Neural cell (in vitro differentiated cells): ENCODE results near the gene TMEFF2. TPM values are rescaled to one million over a fixed set of nuclear protein-coding genes. Genes with fewer than 3 reads are reported as not detected.
A peak's percentile ranks its signal among the peaks of the same experiment; 100 is the strongest.

ENCODE experiments used
- H2AFZ ChIP-seq: fragments of 200-600, 300-800 bp; sonication (generic), shearing (Covaris generic); 2 replicates; pipeline ENCODE4 v1.6.0; 2014; ENCODE audit warnings: low read depth, mild to moderate bottlenecking, antibody characterized with exemption, low read length, moderate library complexity
- H3F3A ChIP-seq: fragments of 200-600 bp; shearing (Covaris generic); 2 replicates; pipeline ENCODE4 v1.6.1; 2016; ENCODE audit warnings: mild to moderate bottlenecking, moderate library complexity, mixed read lengths, antibody characterized with exemption, low read length; ENCODE audit not compliant: insufficient read depth, poor library complexity, severe bottlenecking
- H3K27ac ChIP-seq: fragments of 200-600, 300-800 bp; sonication (generic), shearing (Covaris generic); 2 replicates; pipeline ENCODE4 v1.5.1; 2014; ENCODE audit warnings: mild to moderate bottlenecking, low read length, moderate library complexity
- H3K27me3 ChIP-seq: fragments of 300-800, 200-600 bp; sonication (generic), shearing (Covaris generic); 2 replicates; pipeline ENCODE4 v1.6.0; 2014; ENCODE audit warnings: mild to moderate bottlenecking, low read depth, low read length, moderate library complexity; ENCODE audit not compliant: insufficient read depth
- H3K36me3 ChIP-seq: fragments of 300-800, 200-600 bp; sonication (generic), shearing (Covaris generic); 2 replicates; pipeline ENCODE4 v1.5.1; 2014; ENCODE audit warnings: mild to moderate bottlenecking, antibody characterized with exemption, low read length, moderate library complexity; ENCODE audit not compliant: insufficient read depth
- H3K4me2 ChIP-seq: fragments of 300-800, 200-600 bp; sonication (generic), shearing (Covaris generic); 2 replicates; pipeline ENCODE4 v1.6.0; 2014; ENCODE audit warnings: mild to moderate bottlenecking, low read length
- H3K4me3 ChIP-seq: fragments of 300-800, 200-600 bp; sonication (generic), shearing (Covaris generic); 2 replicates; pipeline ENCODE4 v1.5.1; 2014; ENCODE audit warnings: mild to moderate bottlenecking, low read length, moderate library complexity
- H3K79me2 ChIP-seq: fragments of 200-600 bp; shearing (Covaris generic); replicated peaks from 2 replicates; pipeline ENCODE4 v1.6.0; 2014; ENCODE audit warnings: mild to moderate bottlenecking, low read length, moderate library complexity; ENCODE audit not compliant: insufficient read depth
- H3K9ac ChIP-seq: fragments of 300-800, 200-600 bp; sonication (generic), shearing (Covaris generic); 2 replicates; pipeline ENCODE4 v1.6.1; 2016; ENCODE audit warnings: mild to moderate bottlenecking, low read length, mixed read lengths
- H3K9me2 ChIP-seq: fragments of 200-600 bp; shearing (Covaris generic); 2 replicates; pipeline ENCODE4 v1.6.1; 2016; ENCODE audit warnings: mild to moderate bottlenecking, low read length, mixed read lengths; ENCODE audit not compliant: insufficient read depth
- H3K9me3 ChIP-seq: fragments of 200-600, 300-800 bp; sonication (generic), shearing (Covaris generic); 2 replicates; pipeline ENCODE4 v1.6.1; 2016; ENCODE audit warnings: mild to moderate bottlenecking, mixed run types, low read length, moderate library complexity, mixed read lengths
- H4K20me1 ChIP-seq: fragments of 200-600 bp; shearing (Covaris generic); 2 replicates; pipeline ENCODE4 v1.6.1; 2016; ENCODE audit warnings: mild to moderate bottlenecking, mixed run types; ENCODE audit not compliant: insufficient read depth
- CTCF ChIP-seq: fragments of 450-650 bp; IDR thresholded peaks from 2 replicates; pipeline ENCODE4 v1.5.1; 2014; ENCODE audit warnings: antibody characterized with exemption, mild to moderate bottlenecking, moderate library complexity; ENCODE audit not compliant: poor library complexity, severe bottlenecking
- EP300 ChIP-seq: fragments of 450-650 bp; conservative IDR thresholded peaks from 2 replicates; pipeline ENCODE4 v1.6.1; 2014; ENCODE audit warnings: antibody characterized with exemption, mild to moderate bottlenecking, moderate library complexity; ENCODE audit not compliant: poor library complexity, severe bottlenecking
- EZH2 ChIP-seq: fragments of 200-600, 300-800 bp; shearing (Covaris generic), sonication (generic); IDR thresholded peaks from 2 replicates; pipeline ENCODE4 v1.6.1; 2014; ENCODE audit warnings: antibody characterized with exemption, low read length, borderline replicate concordance, mild to moderate bottlenecking; ENCODE audit not compliant: insufficient read depth, poor library complexity, severe bottlenecking
- MXI1 ChIP-seq: fragments of 450-650 bp; conservative IDR thresholded peaks from 2 replicates; pipeline ENCODE4 v1.6.1; 2014; ENCODE audit warnings: antibody characterized with exemption, mild to moderate bottlenecking; ENCODE audit not compliant: poor library complexity, severe bottlenecking
- POLR2AphosphoS5 ChIP-seq: IDR thresholded peaks from 2 replicates; pipeline ENCODE4 v1.6.1; 2012
- RAD21 ChIP-seq: fragments of 450-650 bp; conservative IDR thresholded peaks from 2 replicates; pipeline ENCODE4 v1.6.1; 2014; ENCODE audit warnings: antibody characterized with exemption, mild to moderate bottlenecking, moderate library complexity
- REST ChIP-seq: IDR thresholded peaks from 2 replicates; pipeline ENCODE4 v1.6.1; 2012; ENCODE audit warnings: borderline replicate concordance
- SMC3 ChIP-seq: fragments of 450-650 bp; conservative IDR thresholded peaks from 2 replicates; pipeline ENCODE4 v1.6.1; 2014; ENCODE audit warnings: antibody characterized with exemption, mild to moderate bottlenecking, moderate library complexity; ENCODE audit not compliant: poor library complexity
- TAF1 ChIP-seq: IDR thresholded peaks from 2 replicates; pipeline ENCODE4 v1.6.1; 2012; ENCODE audit warnings: low read depth
- polyA plus RNA-seq: library from polyadenylated mRNA; depleted of rRNA; stranded (reverse); fragments of >200 nt; gene quantifications from 2 replicates; pipeline ENCODE4 v1.2.3, GENCODE V29; 2014

Gene TMEFF2
- polyA plus RNA-seq, 1 donor from 2014 or later: 24.6 TPM

GRCh38 chr2:192126912-192127311 is 67.8 kb downstream of the TMEFF2 start:
- H4K20me1 ChIP-seq: no peaks in the 10 kb centered on the region
- H3F3A ChIP-seq: no peaks in the 10 kb centered on the region
- H3K4me2 ChIP-seq: no peak overlapping the region
- no peak overlapping the region for H3K27ac ChIP-seq
- H3K4me3 ChIP-seq: no peak overlapping the region
- no peak overlapping the region for H2AFZ ChIP-seq
- H3K9ac ChIP-seq: no peak overlapping the region
- no peaks in the 10 kb centered on the region for H3K9me3 ChIP-seq
- H3K9me2 ChIP-seq: no peaks in the 10 kb centered on the region
- no peaks in the 10 kb centered on the region for H3K27me3 ChIP-seq
- H3K79me2 ChIP-seq: no peaks in the 10 kb centered on the region
- TF ChIP-seq CTCF (no peak), POLR2AphosphoS5 (peak; percentile 16)
- H3K36me3 ChIP-seq: no peaks in the 10 kb centered on the region

- no peaks in the 10 kb centered on the region for H3F3A ChIP-seq
- peak; percentile 47 for TF ChIP-seq EP300
- TF ChIP-seq SMC3: no peak
- TF ChIP-seq POLR2AphosphoS5: peak; percentile 11
- no peaks in the 10 kb centered on the region for H3K9me3 ChIP-seq
- no peak overlapping the region for H3K27ac ChIP-seq
- no peak overlapping the region for H3K9ac ChIP-seq
- no peak overlapping the region for H3K4me2 ChIP-seq
- no peaks in the 10 kb centered on the region for H3K36me3 ChIP-seq
- H2AFZ ChIP-seq: no peak overlapping the region
- no peaks in the 10 kb centered on the region for H4K20me1 ChIP-seq
- H3K79me2 ChIP-seq: no peaks in the 10 kb centered on the region
- no peaks in the 10 kb centered on the region for H3K9me2 ChIP-seq
- no peak overlapping the region for H3K4me3 ChIP-seq
- H3K27me3 ChIP-seq: no peaks in the 10 kb centered on the region
Observed at GRCh38 chr2:192126426-192126825, 68.3 kb downstream of the TMEFF2 start.

DNA sequence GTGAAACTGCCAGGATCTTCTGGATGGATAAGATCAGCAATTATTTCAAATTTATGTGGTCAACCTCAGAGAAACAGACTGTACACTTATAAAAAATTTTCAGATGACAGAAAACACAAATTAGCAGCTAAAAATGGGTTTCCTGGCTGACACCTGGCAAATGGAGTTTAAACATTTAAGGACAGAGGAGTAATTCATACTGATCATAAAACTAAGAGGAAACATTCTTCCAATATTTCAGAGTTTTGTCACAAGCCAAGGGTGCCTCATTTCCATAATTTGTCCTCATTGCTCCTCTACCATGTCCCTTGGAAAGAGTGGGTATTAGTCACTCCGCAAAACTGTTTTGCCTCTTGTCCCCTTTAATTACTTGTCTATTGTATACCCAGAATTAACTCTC is 70.2 kb downstream of the TMEFF2 start:
- Histone ChIP-seq H3K36me3 (no peaks in the 10 kb centered on the region), H4K20me1 (no peaks in the 10 kb centered on the region), H3K79me2 (no peaks in the 10 kb centered on the region), H3K4me2 (peak overlapping the region; percentile 12), H3K9me3 (no peaks in the 10 kb centered on the region), H2AFZ (no peak overlapping the region), H3K9ac (no peak overlapping the region), H3K27ac (no peak overlapping the region), H3K27me3 (no peaks in the 10 kb centered on the region), H3K4me3 (no peak overlapping the region), H3F3A (no peaks in the 10 kb centered on the region), H3K9me2 (no peaks in the 10 kb centered on the region)
- TF ChIP-seq TAF1 (no peak), REST (no peak), SMC3 (no peak), MXI1 (no peak), EZH2 (no peak), CTCF (no peak), RAD21 (no peak)
